Adipose tissue (tissue), 3 donors: ENCODE measurements around the gene PGBD5. TPM values are rescaled to one million over a fixed set of nuclear protein-coding genes. Genes with fewer than 3 reads are reported as not detected.

Experiments
- H3K27ac ChIP-seq: one replicate; pipeline ENCODE4 v1.5.1; 2013; ENCODE audit warnings: low read depth, low read length
- WGBS, 3 donors: extraction: QIAGEN DNeasy Blood & Tissue Kit; methylation state at CpG; one replicate each; pipeline ENCODE4 v1.1.7; 2013; 5-methylcytosine and 5-hydroxymethylcytosine counted together
- polyA plus RNA-seq, 3 donors: library from polyadenylated mRNA; stranded (reverse); fragments of 200-250 nt; gene quantifications; one replicate each; pipeline ENCODE4 v1.2.3, GENCODE V29; 2013
- donor health status: healthy with polysubstance abuse.
- donor health status: Bipolar disorder and iron deficiency.
- donor health status: healthy.

PGBD5 gene
- polyA plus RNA-seq, 3 donors: 0.48 to 15.7 TPM; not detected in 1

DNA sequence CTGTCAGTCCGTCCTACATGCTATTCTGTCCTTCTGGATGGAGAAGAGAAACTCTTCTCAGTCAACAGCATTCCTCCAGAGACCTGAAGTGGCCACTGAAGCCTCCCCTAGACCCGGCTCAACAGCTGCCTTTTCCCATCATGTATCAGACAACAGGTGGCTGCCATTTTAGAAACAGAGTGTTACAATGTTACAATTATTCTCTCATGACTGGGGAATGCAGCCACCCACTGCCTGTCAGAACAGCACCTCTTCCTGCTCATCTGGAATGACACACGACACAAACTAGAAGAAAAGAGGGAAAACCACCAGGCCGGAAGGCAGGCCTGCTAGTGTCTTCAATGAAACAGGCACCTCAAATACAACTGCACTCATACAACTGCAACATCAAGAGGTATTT is 105.3 kb downstream of the PGBD5 start:
- 86 to 92% (median 87%) methylated on average over 4 of the region's 4 CpGs for WGBS, 3 donors
- H3K27ac ChIP-seq: no peak overlapping the region

DNA sequence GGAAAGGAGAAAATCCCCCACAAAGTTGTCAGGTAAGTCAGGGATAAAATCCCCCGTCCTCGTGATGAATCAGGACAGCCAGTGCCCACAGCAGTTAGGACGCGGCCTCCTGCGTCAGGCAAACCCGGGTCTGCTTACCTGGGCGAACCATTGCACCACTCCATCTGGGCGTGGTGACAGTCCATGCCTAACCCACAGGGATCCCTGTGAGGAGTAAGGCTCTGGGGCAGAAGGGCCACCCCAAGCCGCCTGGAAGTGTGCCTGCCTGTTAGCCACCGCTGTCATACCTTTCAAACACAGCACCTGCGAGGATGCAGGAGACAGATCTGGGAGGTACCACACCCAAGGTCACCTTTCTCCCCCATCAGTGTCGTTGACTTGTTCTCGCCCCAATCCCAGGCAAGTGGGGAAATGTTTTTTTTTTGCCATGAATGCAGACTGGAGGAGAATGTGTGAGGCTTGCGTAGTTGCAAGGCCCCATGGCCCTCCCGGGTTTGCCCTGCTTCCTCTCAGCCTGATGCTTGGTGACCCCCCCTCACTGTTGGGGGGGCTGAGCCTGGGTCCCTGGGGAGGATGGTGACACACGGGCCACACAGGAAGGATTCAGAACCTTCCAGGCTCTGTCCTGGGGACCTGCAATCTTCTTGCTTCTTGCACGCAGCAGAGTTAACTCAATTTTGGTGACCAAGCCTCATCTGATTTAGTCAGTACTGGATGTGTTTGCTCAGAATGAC is 107.0 kb downstream of the PGBD5 start:
- 89 to 92% (median 91%) methylated on average over 17 of the region's 17 CpGs for WGBS, 3 donors
- H3K27ac ChIP-seq: no peak overlapping the region

DNA sequence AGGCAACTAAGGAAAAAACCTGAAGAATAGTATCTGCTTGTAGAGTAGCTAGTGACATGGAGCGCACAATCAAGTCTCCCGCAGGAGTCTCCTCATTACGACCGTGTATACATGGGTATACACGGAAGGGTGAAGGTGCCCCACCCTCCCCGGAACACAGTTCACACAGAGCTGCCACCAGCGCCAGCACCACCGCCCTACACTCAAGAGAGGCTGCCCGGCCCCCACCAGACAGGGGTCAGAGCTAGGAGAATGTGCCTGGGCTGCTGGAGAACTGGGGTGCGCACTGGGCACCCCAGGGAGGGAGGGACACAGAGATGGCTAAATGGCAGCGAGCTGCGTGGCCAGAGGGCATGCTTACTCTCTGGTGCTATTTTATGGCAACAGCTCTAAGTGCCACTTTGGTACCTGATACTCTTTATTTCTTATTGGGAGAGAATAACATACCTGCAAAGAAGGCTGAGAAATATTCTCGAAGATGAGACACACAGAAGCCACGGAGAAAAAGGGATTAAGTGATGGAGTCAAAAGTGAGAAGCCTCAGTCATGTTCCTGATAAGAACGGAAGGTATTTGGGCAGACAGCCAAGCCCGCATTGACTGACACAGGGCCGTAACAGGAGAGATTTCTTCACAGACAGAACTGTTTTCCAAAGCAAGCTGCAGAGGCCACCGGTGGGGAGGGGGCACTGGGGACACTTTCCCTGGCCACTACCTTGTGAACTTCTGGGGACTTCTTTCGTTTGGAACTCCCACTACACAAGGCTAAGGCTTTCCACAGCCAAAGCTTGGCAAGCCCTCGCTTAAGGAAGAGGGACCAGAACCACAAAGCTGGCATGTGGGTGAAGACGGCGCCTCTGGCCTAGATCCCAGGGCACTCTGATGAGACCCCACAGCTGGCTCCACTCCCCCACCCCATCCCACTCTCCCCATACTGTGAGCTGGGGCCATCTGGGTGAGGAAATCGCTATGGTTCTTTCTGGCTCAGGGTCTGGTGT is 108.0 kb downstream of the PGBD5 start:
- no peak overlapping the region for H3K27ac ChIP-seq
- 62 to 66% (median 65%) methylated on average over 23 of the region's 23 CpGs for whole genome bisulfite sequencing, 3 donors

DNA sequence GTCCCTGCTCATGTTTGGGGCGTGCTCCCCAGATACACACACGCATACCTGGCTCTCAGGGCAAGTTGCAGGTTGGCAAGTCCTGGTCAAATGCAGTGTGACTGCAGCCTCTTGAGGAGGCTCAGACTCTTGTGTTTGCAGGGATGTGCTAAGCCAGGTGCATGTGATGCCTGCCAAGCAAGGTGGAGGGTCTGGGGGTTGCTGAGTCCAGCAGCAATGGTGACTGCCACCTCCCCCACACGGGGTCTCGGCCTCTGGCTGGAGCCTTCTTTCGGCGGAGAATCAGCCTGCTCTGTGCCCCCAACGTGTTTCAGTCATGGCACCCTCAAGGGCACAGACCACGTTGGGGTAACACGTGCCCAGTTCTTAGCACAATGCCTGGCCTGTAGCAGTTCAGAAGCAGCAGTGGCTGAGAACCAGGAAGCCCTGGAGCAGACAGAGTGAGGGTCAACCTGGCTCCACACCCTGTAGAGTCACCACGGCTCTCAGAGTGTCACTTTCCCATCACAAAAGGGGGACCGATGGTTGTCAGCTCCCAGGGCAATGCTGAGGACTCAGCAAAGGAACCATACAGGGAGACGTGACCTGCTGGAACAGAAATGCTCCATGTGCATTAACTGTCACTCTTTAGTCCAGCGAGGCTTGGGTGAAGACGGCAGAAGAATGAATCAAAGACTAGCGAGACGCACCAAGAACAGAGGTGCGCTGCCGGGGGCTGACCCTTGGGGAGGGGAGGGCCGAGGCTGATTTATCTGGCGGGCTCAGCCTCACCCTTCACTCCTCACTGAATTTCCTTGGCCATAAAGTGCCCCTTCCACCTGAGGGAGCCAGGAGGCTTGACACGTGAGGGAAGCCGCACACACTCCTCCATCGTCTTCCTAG is 109.0 kb downstream of the PGBD5 start:
- WGBS, 3 donors: 84 to 90% (median 86%) methylated on average over 23 of the region's 23 CpGs
- H3K27ac ChIP-seq: no peak overlapping the region

DNA sequence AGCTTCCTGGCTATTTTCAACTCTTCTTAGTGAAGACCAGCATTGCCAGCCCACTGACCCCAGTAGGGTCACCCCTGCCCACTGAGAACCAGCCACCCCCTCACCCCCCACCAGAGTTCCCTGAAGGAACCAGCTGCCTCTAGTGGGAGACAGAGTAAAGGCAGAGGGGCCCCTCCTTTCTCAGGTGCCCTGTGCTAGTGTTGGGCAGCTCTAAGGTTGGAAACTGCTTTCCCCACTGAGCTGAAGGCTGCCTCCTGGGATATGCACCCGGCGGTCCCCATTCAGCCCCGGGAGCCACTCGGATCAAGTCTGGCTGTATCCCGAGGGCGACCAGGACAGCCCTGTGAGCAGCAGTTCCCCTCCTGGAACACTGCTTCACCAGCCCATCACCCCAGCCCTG is 111.0 kb downstream of the PGBD5 start:
- no peak overlapping the region for H3K27ac ChIP-seq
- WGBS, 3 donors: 78 to 88% (median 84%) methylated on average over 6 of the region's 6 CpGs

DNA sequence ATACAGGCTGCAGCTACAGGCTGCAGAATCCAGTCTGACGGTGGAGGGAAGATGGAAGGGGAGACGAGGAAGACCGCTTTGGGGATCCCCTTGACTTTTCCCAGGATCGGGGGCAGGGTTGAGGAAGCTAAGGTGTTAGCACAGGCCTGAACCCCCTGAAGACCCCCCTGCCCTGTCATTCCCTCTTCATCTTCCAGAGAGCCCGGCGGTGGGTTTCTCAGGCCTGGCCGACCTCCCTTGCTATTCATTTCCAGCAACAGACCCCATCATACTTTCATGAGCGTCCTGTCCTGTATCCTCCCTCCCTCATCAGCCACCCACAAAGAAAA is 112.0 kb downstream of the PGBD5 start:
- WGBS, 3 donors: 75 to 92% (median 87%) methylated on average over 8 of the region's 8 CpGs
- no peak overlapping the region for H3K27ac ChIP-seq

DNA sequence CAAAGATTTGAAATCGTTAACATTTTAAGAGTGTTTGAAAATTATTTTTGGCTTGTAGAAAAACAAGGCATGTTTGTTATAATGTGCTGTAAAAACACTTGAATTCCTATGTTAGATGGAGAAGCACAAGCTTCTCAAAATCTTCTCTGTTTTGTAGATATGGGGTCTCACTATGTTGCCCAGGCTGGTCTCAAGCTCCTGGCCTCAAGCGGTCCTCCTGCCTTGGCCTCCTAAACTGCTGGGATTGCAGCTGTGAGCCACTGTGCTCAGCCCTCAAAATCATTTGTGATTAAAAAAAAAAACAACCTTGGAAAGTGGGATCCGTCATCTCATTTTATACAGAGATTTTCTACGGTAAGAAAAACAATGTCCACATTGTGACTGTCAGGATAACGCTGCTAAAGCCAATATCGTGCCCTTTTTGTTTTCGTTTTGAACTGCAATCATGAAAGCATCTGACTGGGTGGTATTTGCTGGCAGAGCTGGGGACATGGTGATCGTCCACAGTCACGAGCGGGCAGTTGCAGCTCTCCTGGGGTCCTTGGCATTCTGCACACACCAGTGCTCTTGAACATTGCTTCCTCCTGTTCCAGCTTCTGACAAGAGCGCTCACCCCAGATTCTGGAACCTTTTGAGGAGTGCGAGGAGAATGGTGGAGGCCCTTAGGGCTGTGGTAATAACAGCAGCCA is 112.5 kb downstream of the PGBD5 start:
- H3K27ac ChIP-seq: no peak overlapping the region
- 77 to 81% (median 79%) methylated on average over 12 of the region's 12 CpGs for WGBS, 3 donors

DNA sequence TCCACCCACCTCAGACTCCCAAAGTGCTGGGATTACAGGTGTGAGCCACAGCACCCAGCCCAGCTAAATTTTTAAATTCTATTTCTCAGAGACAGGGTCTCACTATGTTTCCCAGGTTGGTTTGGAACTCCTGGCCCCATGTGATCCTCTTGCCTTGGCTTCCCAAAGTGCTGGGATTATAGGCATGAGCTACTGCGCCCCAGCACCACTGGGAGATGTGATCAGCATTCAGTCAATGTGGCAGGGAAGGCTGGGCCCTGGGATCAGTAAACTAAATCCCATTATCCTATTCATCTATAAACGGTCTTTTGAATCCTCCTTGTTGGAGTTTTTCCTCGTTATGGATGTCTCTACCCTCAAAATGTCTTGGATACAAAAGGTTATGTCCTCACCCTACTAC is 113.5 kb downstream of the PGBD5 start:
- no peak overlapping the region for H3K27ac ChIP-seq
- WGBS, 3 donors: 64 to 71% (median 70%) methylated on average over 3 of the region's 3 CpGs

DNA sequence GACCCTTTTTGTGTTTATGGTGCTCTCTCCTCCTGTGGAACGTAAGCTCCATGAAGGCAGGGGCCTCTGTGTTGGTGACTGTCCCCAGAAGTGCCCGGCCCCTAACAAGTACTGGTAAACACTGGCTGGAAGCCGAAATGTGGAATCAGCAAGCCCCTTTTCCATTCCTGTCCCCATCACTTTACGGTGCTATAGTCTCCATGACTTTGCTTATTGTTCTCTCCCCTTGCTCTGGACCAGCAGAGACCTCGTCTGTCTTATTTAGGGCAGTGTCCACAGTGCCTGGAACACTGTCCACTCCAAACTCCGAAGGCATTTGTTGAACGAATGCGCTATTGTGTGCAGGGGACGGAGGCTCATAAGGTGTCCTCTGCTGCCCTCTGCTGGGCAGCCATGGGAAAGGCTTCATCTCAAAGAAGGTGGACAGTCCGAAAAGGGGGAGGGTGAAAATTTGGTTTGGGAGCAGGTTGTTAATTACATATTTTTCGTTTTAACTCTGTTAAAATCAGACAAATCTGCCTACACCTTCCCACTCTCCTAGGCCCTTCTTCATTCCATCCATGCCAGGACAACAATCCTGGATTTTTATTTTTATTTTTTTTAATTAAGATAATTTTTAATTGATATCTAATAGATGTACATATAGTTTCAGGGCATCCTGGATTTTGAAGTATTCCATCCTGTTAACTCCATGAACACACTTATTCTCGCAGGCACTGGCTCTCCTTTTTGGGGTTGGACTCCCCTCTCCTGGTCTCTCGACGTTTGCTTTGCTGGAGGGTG is 115.6 kb downstream of the PGBD5 start:
- WGBS, 3 donors: 35 to 40% (median 37%) methylated on average over 14 of the region's 14 CpGs
- H3K27ac ChIP-seq: no peak overlapping the region

DNA sequence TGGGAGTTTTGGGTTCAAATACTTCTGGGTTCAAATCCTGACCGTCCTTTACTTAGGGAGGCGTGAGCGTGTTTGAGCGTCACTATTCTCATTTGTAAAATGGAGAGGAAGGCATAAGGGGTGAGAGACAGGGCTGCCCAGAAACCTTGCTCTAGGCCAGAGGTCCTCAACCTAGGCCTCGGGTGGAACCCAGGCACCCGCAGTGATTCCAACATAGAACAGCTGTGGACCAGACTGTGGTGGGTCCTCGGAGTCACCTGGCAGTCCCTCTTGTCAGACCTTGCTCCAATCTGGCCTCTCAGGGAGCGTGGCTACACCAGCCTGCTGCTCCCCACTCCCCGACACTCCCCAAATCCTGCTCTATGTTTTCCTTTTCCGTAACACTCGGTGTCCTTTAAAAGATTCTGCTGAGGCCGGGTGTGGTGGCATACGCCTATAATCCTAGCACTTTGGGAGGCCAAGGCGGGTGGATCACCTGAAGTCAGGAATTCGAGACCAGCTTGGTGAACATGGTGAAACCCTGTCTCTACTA is 116.4 kb downstream of the PGBD5 start:
- 95 to 96% (median 96%) methylated on average over 15 of the region's 15 CpGs for WGBS, 3 donors
- H3K27ac ChIP-seq: no peak overlapping the region

DNA sequence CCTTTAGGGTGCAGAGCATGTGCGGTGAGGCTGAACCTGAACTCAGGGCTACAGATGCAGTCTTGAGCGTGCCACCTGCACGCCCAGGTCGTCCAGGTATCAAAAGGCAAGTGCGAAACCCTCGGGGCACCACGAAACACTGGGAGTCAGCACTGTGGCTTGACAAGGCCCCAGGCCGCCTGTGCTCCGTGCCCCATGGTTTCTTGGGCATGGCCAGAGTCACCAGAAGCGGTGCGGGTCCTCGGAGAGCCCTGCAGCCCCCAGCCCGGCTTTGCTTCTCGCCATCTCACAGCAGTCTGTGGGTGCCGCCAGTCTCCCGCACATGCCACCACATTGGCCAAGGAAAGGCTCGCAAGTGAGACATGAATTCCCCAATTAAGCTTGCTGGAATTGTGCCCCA is 117.3 kb downstream of the PGBD5 start:
- WGBS, 3 donors: 90 to 96% (median 93%) methylated on average over 17 of the region's 17 CpGs
- H3K27ac ChIP-seq: no peak overlapping the region

DNA sequence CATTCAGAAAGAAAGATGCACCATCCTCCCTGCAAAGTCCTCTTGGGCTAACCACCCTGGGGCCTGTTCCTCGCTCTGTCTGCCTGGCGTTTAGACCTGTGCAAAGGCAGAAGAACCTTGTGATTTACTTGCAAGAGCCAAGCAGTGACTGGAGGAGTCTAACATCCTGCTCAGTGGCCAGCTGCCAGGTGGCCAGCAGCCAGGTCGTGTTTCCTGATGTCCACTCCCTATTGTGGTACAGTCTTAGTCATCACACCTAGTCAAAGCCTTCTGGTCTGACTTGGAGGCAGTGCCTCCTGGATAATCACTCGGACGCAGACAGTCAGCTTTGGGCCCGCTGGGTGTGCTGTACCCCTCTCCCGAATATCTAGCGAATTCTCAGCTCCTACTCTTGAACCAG is 118.1 kb downstream of the PGBD5 start:
- H3K27ac ChIP-seq: no peak overlapping the region
- WGBS, 3 donors: 62 to 67% (median 65%) methylated on average over 8 of the region's 8 CpGs

DNA sequence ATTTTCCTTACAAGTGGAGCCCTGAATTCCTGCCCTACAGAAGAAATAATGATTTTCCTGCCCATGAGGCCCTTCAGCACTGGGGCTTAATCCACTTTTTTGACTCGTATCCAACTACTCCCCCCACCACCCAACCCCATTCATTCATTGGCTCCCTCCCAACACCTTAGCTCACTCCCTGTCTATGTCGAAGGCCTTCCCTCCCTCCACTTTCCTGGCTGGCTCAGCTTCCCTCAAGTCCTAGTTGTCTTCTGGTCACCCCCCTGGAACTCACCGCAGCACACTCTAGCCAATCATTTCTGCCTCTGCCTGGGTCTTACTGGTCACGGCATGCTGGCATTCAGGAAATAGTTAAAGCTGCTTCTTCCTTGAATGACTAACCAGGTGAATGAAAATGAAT is 118.9 kb downstream of the PGBD5 start:
- whole genome bisulfite sequencing, 3 donors: 49 to 55% (median 53%) methylated on average over 4 of the region's 4 CpGs
- no peak overlapping the region for H3K27ac ChIP-seq

DNA sequence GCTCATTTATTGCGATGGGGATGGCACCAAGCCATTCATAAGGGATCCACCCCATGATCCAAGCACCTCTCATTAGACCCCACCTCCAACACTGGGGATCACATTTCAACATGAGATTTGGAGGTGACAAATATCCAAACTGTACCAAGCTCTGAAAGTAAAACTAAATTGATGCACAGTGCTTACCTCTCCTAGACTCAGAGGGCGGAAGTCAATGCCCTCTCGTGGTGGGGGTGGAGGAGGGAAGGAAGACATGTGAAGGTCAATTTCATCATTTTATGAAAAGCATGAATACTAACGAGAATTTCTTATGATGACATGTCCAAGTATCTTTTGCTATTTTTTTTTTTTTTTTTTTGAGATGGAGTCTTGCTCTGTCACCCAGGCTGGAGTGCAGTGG is 120.0 kb downstream of the PGBD5 start:
- WGBS, 3 donors: 61 to 70% (median 65%) methylated on average over 4 of the region's 4 CpGs

DNA sequence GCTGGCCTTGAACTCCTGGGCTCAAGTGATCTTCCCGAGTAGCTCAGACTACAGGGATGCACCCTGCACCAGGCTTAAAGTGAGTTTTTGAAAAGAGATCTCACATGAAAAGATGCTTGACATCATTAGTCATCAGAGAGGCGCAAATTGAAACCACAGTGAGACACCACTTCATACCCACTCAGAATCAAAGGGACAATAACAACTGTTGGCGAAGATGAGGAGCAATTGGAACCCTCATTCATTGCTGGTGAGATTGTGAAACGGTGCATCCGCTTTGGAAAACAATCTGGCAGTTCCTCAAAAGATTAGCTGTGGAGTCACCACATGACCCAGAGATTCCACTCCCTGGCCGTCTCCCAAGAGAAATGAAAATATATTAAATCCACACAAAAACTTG is 122.3 kb downstream of the PGBD5 start:
- 15 to 36% (median 25%) methylated on average over 6 of the region's 6 CpGs for WGBS, 3 donors
- H3K27ac ChIP-seq: no peak overlapping the region

More for the DNA sequence above, 120.0 kb downstream of the PGBD5 start:
- H3K27ac ChIP-seq: no peak overlapping the region

DNA sequence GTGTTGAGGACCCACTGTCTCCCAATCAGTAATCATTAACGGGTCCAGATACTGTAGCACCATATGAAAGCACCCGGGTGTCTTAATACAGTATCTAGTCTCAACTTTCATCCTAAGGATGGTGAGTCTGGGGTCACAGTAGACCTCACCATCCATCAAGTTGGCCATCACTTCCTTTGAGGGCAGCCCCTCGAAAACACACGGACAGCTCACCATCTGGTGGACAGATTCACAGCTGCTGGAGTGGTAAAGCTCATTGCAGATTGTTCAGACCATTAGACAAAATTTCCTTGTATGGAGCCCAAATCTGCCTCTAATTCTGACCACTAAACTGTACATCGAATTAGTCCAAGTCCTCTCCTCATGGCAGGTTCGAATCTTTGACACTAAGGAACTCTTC is 123.1 kb downstream of the PGBD5 start:
- 78 to 88% (median 79%) methylated on average over 6 of the region's 6 CpGs for WGBS, 3 donors
- no peak overlapping the region for H3K27ac ChIP-seq

DNA sequence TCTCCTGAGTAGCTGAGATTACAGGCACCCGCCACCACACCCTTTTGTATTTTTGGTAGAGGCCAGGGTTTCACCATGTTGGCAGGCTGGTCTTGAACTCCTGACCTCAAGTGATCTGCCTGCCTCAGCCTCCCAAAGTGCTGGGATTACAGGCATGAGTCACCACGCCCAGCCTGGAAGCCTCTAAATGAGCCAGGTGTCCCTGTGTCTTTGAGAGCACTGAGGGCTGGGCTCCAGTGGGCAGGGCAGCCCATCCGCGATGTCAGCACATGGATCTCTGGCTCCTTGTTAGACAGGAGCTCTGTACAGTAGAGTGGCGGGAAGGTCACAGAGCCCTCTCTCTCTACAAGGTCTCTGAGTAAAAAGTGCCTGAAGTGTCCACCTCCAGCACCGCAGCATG is 124.3 kb downstream of the PGBD5 start:
- H3K27ac ChIP-seq: no peak overlapping the region
- WGBS, 3 donors: 69 to 99% (median 98%) methylated on average over 6 of the region's 6 CpGs
